HG03442 (cell line): ENCODE results near the gene CLCN5.
A peak's percentile ranks its signal among the peaks of the same experiment; 100 is the strongest.
"Not testable (repeated sequence)": the region's sequence is repeated elsewhere in the genome, so short reads cannot be mapped to it uniquely, and the experiment has no call there.

Source experiments
- ATAC-seq: cut with Tn5 transposase; IDR thresholded peaks from one replicate; pipeline ENCODE4 v1.9.1; 2021; ENCODE audit warnings: mild to moderate bottlenecking, moderate library complexity; ENCODE audit not compliant: unreplicated experiment

The CLCN5 gene

GRCh38 chrX:49995107-49995731 lies 72.8 kb downstream of the CLCN5 start:
- no peak for ATAC-seq

GRCh38 chrX:49995795-49996455 lies 73.5 kb downstream of the CLCN5 start:
- no peak for ATAC-seq

GRCh38 chrX:49996474-49996873 lies 74.1 kb downstream of the CLCN5 start:
- ATAC-seq, result no peak

GRCh38 chrX:49999087-49999486 lies 76.7 kb downstream of the CLCN5 start:
- ATAC-seq, result peak; percentile 47

- no peak for ATAC-seq
Measured at GRCh38 chrX:50000937-50001542, 78.6 kb downstream of the CLCN5 start.

GRCh38 chrX:50002067-50002714 lies 79.8 kb downstream of the CLCN5 start:
- ATAC-seq, result no peak

- no peak for ATAC-seq
Measured at GRCh38 chrX:50003467-50003866, 81.1 kb downstream of the CLCN5 start.

- no peak for ATAC-seq
Measured at GRCh38 chrX:50003927-50004326, 81.5 kb downstream of the CLCN5 start.

- not testable (repeated sequence) for ATAC-seq
Measured at GRCh38 chrX:50025591-50025990, 103.2 kb downstream of the CLCN5 start.

GRCh38 chrX:50035126-50035525 lies 112.7 kb downstream of the CLCN5 start:
- no peak for ATAC-seq

GRCh38 chrX:50036426-50036825 lies 114.0 kb downstream of the CLCN5 start:
- no peak for ATAC-seq

- no peak for ATAC-seq
Measured at GRCh38 chrX:50045823-50046222, 123.4 kb downstream of the CLCN5 start.

GRCh38 chrX:50049228-50049627 lies 126.8 kb downstream of the CLCN5 start:
- ATAC-seq, result no peak

- ATAC-seq, result no peak
Measured at GRCh38 chrX:50054147-50054546, 131.8 kb downstream of the CLCN5 start.

GRCh38 chrX:50066318-50066937 lies 144.0 kb downstream of the CLCN5 start:
- ATAC-seq, result no peak

GRCh38 chrX:50067435-50068284 lies 145.3 kb downstream of the CLCN5 start:
- no peak for ATAC-seq

GRCh38 chrX:50068285-50068563 lies 145.8 kb downstream of the CLCN5 start:
- no peak for ATAC-seq

GRCh38 chrX:50068893-50069292 lies 146.5 kb downstream of the CLCN5 start:
- ATAC-seq, result no peak

- ATAC-seq, result no peak
Measured at GRCh38 chrX:50071494-50071893, 149.1 kb downstream of the CLCN5 start.

- ATAC-seq, result no peak
Measured at GRCh38 chrX:50072110-50072509, 149.7 kb downstream of the CLCN5 start.

- ATAC-seq, result no peak
Measured at GRCh38 chrX:50073601-50074000, 151.2 kb downstream of the CLCN5 start.
